CD4-positive, alpha-beta T cell treated with Interleukin-15 for 4 hours (primary cell): Measurements from ENCODE around the gene DNAH14.
"Not testable (repeated sequence)": the region's sequence is repeated elsewhere in the genome, so short reads cannot be mapped to it uniquely, and the experiment has no call there.

Source experiments
- DNase-seq: peaks from one replicate; pipeline ENCODE4 v3.0.0-alpha.2; 2020; ENCODE audit warnings: low spot score

The DNAH14 gene

DNA sequence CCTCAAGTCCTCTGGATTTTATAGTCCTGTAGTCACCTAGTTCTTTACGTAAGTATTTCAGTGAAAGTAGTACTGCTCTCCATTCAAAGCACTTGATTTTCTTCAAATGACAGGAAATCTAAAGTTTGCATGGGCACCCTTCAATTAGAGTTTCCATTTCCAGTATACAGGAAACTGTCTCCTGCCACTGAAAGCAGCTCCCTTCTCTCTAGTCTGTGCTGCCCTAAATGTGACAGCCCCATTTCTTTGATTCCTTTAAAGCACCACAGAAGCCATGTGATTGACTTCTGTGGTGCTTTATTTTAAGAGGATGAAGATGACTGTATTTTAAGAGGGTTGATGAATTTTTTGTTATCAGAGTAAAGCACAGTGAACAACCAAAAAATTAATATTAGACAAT, 226.1 kb downstream of the DNAH14 start:
- DNase-seq = no peak

DNA sequence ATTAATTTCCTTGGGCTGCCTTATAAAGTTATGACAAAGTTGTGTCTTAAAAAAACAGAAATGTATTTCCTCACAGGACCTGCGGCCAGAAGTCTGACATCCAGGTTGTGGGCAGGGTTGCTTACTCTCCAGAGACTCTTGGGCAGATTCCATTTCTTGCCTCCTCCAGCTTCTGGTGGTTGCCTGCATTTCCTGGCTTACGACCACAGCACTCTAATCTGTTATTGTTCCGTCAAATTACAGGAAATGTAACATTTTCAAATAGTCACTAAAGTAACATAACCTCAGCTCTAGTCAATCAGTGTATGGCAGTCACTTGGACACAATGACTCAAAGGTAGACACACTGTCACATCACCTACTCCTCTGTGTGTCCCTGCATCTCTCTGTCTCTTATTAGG, 226.8 kb downstream of the DNAH14 start:
- no peak for DNase-seq

DNA sequence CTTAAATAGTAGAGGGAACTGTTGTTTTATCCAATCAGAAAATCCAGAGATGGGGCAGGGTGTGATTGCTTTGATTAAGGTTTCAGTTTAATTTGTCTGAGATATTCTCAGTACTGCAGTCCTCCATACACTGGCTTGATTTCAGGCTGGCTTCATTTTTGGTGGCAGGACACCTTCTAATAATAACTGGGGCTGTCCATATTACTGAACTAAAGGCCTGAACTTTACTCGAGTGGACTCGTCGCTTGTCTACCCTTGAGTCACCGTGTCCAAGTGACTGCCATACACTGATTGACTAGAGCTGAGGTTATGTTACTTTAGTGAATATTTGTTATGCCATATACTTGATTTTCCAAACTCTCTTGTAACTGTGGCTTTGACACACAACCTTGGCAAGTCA, 228.8 kb downstream of the DNAH14 start:
- no peak for DNase-seq

DNA sequence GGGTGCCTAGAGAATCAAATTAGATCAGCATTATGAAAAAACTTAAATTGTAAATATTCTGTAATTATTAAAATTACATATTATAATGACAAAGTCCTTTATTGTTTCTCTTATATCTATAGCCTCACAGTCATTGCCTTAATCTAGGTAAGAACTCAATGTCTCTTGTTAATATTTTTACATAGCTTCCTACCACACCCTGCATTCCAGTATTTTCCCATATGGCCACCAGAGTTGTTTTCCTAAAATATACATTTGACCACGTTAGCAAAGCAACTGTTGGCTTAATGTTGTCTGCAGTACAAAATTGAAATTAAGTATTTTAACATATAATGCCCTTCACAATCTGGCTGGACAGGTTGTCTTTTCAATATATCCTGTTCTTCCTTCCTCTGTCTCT, 230.3 kb downstream of the DNAH14 start:
- DNase-seq = no peak

DNA sequence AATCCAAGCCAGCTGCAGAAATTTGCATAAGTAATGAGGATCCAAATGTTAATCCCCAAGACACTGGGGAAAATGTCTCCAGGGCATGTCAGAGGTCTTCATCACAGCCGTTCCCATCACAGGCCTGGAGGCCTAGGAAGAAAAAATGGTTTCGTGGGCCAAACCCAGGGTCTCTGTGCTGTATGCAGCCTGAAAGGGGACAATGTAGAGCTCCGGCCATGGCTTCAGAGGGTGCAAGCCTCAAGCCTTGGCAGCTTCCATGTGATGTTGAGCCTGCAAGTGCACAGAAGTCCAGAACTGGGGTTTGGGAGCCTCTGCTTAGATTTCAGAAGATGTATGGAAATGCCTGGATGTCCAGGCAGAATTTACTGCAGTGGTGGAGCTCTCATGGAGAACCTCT, 247.9 kb downstream of the DNAH14 start:
- DNase-seq = not testable (repeated sequence)

DNA sequence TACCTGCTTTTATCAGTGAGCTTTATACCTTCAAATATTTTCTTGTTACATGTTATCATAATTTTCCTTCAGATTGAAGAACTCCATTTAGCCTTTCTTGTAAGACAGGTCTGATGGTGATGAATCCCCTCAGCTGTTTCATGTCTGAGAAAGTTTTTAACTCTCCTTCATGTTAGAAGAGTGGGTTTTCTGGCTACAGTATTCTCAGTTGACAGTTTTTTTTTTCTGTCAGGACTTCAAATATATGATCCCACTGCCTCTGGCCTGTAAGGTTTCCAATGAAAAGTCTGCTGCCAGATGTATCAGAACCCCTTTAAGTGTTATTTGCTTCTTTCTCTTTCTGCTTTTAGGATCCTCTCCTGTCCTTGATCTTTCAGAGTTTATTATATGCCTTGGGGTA, 250.2 kb downstream of the DNAH14 start:
- no peak for DNase-seq

DNA sequence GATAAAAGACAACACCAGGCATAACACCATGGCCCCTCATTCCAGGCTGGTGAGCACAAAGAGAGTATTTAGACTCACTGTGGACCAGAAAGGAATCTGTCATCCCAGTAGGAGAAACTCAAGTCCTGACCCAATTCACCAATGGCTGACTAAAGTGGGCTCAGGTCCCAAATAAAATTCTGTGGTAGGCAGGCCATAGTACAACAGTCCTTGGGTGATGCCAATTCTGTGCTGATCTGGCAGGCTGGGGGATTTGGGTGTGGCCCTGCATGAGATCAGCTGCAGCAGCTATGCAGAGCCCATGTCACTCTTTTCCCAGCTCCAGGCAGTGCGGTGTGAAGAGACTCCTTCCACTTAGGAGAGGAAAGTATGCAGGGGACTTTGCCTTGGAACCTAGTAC, 253.2 kb downstream of the DNAH14 start:
- no peak for DNase-seq

DNA sequence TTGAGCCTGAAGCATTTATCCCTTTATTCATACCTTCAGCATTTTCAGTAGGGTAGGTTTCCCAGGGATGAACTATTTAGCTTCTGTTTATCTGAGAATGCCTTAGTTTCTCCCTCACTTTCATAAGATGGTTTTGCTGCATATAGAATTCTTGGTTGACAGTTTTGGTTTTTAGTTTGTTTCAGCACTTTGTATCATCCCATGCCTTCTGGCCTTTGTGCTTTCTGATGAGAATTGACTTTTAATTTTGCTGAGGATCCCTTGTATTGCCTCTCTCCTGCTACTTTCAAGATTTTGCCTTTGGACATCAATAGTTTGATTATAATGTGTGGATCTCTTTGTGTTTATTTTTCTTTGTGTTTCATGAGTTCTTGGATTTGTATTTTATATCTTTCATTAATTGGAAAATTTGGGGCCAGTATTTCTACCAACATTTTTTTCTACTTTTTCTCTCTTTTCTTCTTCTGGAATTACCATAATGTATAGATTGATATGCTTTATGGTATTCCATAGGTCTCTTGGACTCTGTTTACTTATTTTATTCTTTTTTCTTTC, 261.8 kb downstream of the DNAH14 start:
- DNase-seq = no peak

DNA sequence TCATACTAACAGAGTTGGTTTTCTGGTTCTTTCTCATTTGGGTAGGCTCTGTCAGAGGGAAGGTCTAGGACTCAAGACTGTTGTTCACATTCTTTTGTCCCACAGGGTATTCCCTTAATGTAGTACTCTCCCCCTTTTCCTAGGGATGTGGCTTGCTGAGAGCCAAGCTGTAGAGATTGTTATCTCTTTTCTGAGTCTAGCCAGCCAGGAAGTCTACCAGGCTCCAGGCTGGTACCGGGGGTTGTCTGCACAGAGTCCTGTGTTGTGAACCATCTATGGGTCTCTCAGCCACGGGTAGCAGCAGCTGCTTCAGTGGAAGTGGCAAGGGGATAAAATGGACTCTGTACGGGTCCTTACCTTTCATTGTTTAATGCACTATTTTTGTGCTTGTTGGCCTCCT, 272.0 kb downstream of the DNAH14 start:
- DNase-seq = no peak

DNA sequence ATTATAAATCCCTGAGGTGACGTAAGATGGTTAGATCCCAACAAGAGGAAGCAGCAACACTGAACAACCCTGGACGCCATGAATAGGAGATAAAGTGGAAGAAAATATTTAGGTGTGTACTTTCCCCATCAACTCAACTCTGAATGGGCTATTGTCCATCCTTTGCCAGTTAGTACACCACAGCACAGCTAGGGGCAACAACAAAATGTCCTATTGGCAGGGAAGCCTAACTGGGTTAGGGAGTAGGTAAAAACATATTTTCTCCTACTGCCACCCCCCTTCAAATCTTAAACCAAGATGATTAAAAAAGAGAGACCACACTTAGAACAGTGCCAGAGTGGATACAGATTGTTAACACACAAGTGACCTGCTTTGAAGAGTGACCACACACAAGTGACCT, 278.3 kb downstream of the DNAH14 start:
- DNase-seq = no peak

DNA sequence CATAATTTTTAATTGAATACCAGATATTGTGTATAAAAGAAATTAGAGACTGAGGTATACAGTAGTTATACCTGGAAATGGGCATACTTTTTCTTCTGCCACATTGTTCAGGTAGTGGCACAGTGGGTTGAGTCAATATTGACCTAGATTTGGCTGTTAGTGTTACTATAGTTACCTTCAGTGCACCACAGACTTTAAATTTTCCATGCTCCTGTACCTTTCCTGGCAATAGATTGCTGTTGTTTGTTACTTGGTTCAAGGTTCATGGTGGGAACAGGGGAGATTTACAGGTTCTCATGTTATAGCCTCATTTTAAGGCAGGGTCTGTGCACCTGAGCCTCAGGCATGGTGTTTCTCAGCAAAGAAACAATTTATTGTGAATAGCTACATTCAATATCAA, 279.7 kb downstream of the DNAH14 start:
- DNase-seq = no peak

DNA sequence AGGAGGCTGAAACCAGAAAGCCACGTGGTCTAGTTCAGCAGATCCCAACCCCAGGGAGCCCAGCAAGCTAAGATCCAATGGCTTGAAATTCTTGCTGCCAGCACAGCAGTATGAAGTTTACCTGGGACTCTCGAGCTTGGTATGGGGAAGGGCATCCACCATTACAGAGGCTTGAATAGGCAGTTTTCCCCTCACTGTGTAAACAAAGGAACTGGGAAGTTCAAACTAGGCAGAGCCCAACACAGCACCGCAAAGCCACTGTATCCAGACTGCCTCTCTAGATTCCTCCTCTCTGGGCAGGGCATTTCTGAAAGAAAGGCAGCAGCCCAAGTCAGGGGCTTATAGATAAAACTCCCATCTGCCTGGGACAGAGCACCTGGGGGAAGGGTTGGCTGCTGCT, 280.7 kb downstream of the DNAH14 start:
- not testable (repeated sequence) for DNase-seq

DNA sequence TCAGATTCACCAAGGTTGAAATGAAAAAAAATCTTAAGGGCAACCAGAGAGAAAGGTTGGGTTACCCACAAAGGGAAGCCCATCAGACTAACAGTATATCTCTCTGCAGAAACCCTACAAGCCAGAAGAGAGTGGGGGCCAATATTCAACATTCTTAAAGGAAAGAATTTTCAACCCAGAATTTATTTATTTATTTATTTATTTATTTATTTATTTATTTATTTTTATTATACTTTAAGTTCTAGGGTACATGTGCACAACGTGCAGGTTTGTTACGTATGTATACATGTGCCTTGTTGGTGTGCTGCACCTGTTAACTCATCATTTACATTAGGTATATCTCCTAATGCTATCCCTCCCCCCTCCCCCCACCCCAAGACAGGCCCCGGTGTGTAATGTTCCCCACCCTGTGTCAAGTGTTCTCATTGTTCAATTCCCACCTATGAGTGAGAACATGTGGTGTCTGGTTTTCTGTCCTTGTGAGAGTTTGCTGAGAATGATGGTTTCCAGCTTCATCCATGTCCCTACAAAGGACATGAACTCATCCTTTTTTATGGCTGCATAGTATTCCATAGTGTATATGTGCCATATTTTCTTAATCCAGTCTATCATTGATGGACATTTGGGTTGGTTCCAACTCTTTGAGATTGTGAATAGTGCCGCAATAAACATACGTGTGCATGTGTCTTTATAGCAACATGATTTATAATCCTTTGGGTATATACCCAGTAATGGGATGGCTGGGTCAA, 282.4 kb downstream of the DNAH14 start:
- not testable (repeated sequence) for DNase-seq

DNA sequence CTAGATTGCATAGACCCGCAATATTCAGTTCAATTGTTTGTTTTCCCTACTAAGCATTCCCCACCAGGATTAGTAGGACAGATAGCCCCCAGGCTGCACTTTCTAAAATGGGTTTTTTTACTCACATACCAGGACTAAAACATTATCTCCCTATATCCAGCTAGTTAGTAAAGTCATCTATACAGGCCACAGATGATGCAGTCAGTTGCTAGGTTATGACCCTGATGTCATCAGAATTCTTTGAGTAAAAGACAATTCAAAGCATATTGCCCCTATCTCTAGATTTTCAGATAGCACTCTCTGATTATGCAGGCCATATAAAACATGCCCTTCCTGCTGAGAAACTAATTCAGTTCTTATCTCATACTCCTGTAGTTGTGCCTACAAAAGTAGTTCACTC, 294.8 kb downstream of the DNAH14 start:
- DNase-seq = no peak

DNA sequence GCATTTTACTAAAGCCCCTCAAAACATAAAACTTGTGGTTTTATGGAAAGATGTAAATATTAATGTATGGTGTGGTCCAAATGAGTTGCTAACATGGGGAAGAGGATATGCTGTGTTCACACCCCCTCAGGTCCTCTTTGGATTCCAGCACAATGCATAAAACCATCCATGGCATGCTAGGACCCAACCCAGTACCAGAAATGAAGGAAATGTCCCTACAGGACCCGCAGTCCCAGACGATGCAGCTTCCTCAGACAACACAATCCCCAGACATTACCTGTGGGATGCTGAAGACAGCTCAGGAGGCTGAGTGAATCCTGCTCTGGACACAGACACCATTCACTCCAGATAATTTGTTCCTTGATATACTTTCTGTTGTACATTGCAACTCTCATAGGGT, 296.2 kb downstream of the DNAH14 start:
- DNase-seq = no peak

DNA sequence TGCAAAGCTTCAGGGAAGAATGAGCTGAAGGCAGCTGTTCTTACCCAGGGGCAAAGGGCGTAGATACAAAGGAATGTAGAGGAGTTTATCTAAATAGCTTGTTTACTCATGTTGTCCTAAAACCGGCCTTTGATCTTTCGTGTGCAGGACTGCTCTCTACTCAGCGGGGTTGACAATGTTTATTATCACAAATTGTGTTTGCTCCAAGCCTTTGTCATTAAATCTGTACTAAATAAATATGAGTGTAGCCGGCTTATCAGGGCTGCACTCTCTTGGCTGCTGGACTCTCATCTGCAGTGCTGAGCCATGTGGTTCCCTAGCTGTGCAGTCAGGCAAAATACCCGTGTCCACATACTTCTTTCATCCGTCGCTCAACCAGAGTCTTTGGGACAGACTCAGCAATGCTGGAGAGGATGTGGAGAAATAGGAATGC, 299.4 kb downstream of the DNAH14 start:
- no peak for DNase-seq

DNA sequence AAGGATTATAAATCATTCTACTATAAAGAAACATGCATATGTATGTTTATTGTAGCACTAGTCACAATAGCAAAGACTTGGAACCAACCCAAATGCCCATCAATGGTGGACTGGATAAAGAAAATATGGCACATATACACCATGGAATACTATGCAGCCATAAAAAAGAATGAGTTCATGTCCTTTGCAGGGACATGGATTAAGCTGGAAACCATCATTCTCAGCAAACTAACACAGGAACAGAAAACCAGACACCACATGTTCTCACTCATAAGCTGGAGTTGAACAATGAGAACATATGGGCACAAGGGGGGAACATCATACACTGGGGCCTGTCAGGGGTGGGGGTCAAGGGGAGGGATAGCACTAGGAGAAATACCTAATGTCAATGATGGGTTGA, 300.0 kb downstream of the DNAH14 start:
- DNase-seq = not testable (repeated sequence)

DNA sequence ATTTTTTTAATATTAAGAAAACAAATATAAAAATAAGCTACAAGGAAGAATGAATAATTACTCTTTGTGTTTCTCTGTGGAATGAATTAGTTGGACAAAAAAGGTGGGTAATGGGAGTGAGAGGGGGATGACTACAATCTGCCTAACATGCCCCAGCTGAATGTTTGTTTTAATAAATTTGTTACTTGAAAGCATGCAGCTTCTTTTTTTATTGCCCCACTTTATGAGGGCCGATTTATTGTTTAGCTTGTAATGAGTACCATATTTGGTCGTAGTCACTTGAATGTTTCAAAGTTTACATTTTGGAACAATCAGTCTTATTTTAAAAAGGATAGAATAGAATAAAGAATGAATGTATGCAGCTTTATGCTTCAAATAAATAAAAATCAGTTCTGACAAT, 301.0 kb downstream of the DNAH14 start:
- DNase-seq = no peak

DNA sequence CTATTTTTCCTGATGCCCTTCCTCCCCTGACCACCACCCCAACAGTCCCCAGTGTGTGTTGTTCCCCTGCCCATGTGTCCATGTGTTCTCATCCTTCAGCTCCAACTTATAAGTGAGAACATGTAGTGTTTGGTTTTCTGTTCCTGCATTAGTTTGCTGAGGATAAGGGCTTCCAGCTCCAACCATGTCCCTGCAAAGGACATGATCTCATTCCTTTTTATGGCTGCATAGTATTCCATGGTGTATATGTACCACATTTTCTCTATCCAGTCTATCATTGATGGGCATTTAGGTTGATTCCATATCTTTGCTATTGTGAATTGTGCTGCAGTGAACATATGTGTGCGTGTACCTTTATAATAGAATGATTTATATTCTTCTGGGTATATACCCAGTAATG, 303.5 kb downstream of the DNAH14 start:
- DNase-seq = not testable (repeated sequence)

DNA sequence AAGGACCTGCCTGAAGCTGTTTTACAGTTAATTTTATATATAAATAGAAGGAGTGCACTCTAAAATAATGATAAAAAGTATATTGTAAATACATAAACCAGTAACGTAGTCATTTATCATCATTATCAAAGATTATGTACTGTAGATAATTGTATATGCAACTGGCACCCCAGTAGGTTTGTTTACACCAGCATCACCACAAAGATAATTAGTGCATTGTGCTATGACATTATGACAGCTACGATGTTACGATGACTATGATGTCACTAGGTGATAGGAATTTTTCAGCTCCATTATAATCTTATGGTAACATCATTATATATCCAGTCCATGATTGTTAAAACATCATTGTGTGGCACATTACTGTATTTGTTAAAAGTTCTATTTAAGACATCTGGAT, 313.1 kb downstream of the DNAH14 start:
- no peak for DNase-seq

DNA sequence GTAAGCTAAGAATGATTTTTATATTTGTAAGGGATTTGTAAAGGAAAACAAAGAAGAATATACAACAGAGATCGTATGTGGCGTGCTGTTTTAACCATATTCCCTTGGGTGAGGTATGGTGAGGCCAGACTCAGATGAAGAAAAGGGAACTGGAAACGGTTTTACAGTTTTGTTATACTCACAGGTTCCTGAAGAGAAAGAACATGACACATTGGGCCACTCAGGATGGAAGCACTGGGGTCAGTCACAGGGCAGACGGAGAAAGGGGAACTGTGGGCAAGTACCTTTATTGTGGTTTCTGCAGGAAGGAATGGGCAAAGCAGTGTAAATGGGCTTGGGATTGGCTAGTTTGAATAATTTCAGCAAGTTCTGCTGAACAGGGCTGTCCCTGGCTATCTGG, 321.0 kb downstream of the DNAH14 start:
- DNase-seq = no peak

DNA sequence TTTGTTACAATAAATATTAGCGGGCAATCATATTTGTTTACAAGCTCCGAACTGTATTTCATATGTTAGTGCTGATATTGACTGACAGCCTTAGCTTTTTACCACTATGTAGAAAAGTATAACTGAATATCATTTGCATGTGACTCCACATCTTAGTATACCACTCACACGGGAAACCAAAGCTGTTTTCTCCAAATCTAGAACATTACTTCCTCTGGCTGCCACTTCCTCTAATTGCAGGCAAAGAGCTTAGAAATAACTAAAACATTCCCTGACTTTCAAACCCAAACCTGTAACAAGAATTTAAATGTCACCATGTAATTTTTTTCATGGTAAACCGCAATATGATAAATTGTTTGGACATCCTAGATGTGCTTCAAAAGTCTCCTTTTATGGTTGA, 323.7 kb downstream of the DNAH14 start:
- DNase-seq = no peak

DNA sequence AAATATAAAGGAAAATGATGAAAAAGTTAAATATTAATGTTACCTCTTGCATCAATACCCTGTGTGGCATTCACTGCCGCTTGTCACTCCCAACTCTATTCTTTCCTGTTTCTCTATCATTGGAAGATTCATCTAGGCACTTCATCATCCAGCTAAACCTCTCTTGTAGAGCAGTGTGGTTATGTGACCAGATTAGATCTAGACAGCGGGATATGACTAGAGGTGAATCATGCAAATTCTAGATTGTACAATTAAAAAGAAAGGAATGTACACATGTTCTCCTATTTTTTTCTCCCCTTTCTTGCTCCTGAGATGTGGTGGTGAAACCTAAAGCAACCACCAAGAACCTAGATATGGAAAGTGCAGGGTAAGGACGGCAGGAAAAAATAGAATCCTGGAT, 324.3 kb downstream of the DNAH14 start:
- DNase-seq = no peak

DNA sequence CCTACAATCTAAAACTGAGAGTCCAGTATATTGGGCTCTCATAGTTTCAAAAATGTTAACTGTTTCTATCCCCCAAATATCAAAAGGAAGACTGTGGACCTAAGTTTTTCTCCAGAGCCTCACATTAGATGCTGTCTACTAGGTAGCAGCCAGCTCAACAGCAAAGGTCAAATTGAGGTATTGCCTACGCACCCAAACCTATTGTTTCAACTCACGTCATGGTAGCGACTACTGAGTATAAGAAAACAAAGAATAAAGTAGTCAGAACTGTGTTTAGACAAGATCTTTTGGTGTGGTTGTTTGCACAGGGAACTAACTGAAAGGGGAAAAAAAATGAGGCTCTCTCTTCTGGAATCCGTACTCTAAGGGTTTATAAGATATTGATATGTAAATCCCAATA, 325.2 kb downstream of the DNAH14 start:
- DNase-seq = no peak
